ENCODE measurements around the gene TAL2. TPM values are rescaled to one million over a fixed set of nuclear protein-coding genes. Genes with fewer than 3 reads are reported as not detected.

TAL2 gene
- total and polyA plus RNA-seq, 10 of the 15 experiments (the other 5 are each of a cell fraction or from before 2014, with no cell fraction given) = 0.16 to 0.51 (median 0.34) TPM; not detected in 1

GRCh38 chr9:105697871-105698270 is 35.6 kb downstream of the TAL2 start:
- no peak overlapping the region for H3K9ac ChIP-seq (ENCODE audit: control insufficient read depth, insufficient read depth, low read length)
- DNase-seq (ENCODE audit: low read depth, low spot score) (no peak), FAIRE-seq (no peak), ATAC-seq (no peak)
- no peak overlapping the region for H3K4me2 ChIP-seq (ENCODE audit: control insufficient read depth, insufficient read depth)
- no TSS peak for BruUV-seq (replicated peaks)
- CTCF ChIA-PET = interaction anchor here (0.9 kb wide), 1 partner anchor 10 kb away, joined by 3 read pairs; no protein-coding TSS in a partner anchor
- no peak for TF ChIP-seq ZBTB40 (IDR thresholded peaks at IDR 0.05; ENCODE audit: borderline replicate concordance)
- TF ChIP-seq YBX1 (IDR thresholded peaks at IDR 0.05) = no peak
- TF ChIP-seq USF1 (IDR thresholded peaks at IDR 0.05; ENCODE audit: borderline replicate concordance, extremely low read length, insufficient read depth, low read depth, low read length) = no peak
- TF ChIP-seq MTA2 (IDR thresholded peaks at IDR 0.05; ENCODE audit: low read depth) = no peak
- TF ChIP-seq TAF1 (IDR thresholded peaks at IDR 0.05; ENCODE audit: borderline replicate concordance, low read depth, low read length) = no peak
- TF ChIP-seq WRNIP1 (IDR thresholded peaks at IDR 0.05; ENCODE audit: borderline replicate concordance, low read depth, low read length) = no peak
- no peak for TF ChIP-seq RFX5 (IDR thresholded peaks at IDR 0.05; ENCODE audit: low read depth, low read length)
- TF ChIP-seq IKZF2 (IDR thresholded peaks at IDR 0.05) = no peak
- no peak for TF ChIP-seq EGR1 (IDR thresholded peaks at IDR 0.05; ENCODE audit: borderline replicate concordance in 1 of 2, low read depth in 2 of 2, low read length in 2 of 2)
- TF ChIP-seq NFIC (IDR thresholded peaks at IDR 0.05; ENCODE audit: low read depth, low read length) = no peak
- no peak for TF ChIP-seq NR2C1 (IDR thresholded peaks at IDR 0.05)
- TF ChIP-seq CBFB (IDR thresholded peaks at IDR 0.05; ENCODE audit: low read depth) = no peak
- TF ChIP-seq TCF3 (IDR thresholded peaks at IDR 0.05; ENCODE audit: borderline replicate concordance, insufficient read depth, low read depth, low read length) = no peak
- in situ Hi-C loops (cut with MboI) = no loop called here
- H3K36me3 ChIP-seq (ENCODE audit: control insufficient read depth in 2 of 2, insufficient read depth in 2 of 2, low read length in 1 of 2) = no peaks in the 10 kb centered on the region
- RAD21 ChIA-PET (ENCODE audit: unreplicated experiment) = no interaction called here
- H3K9me3 ChIP-seq (replicated peaks; ENCODE audit: control insufficient read depth, insufficient read depth, low read length) = no peaks in the 10 kb centered on the region
- intact Hi-C loops (cut with micrococcal nuclease; ENCODE audit: unreplicated experiment) = loop anchor here (10.0 kb wide), 2 partner anchors 253 to 453 kb away; partner anchors contain the start of genes FSD1L and SLC44A1
- H2AFZ ChIP-seq (ENCODE audit: control insufficient read depth, low read depth, low read length) = no peak overlapping the region
- SMC1A ChIA-PET (ENCODE audit: uncharacterized antibody, unreplicated experiment) = no interaction called here
- POLR2A ChIA-PET = no interaction called here
- peaks cover 3% of the 10 kb centered on the region; the same call in 1 of the 2 replicates for H3K4me1 ChIP-seq (ENCODE audit: control insufficient read depth, insufficient read depth, low read length)
- no peaks in the 10 kb centered on the region for H4K20me1 ChIP-seq (ENCODE audit: control insufficient read depth, insufficient read depth)
- H3K27ac ChIP-seq (ENCODE audit: control insufficient read depth, insufficient read depth) = no peak overlapping the region
- 84% methylated on average over 4 of the region's 4 CpGs for WGBS (ENCODE audit: insufficient coverage, insufficient replicate concordance, low lambda C conversion rate, missing lambda C conversion rate)
- 0 out of 4 replicates have a peak, but pooled peaks cover 0 to 3% of the 10 kb centered on the region in 2 experiments for H3K27me3 ChIP-seq (replicated peaks in 1 of 2; ENCODE audit: control insufficient read depth in 2 of 2, insufficient read depth in 2 of 2, low read length in 1 of 2)
- peaks cover 12% of the 10 kb centered on the region for H3K79me2 ChIP-seq (ENCODE audit: control insufficient read depth, insufficient read depth, low read length)
- no peak overlapping the region for H3K4me3 ChIP-seq
